ENCODE measurements around the gene FERMT3.

FERMT3 gene

GRCh38 chr11:64220798-64221197 lies 14.3 kb downstream of the FERMT3 start:
- DNase-seq (ENCODE audit: low spot score), result no peak

GRCh38 chr11:64222651-64223000 lies 16.1 kb downstream of the FERMT3 start:
- DNase-seq (ENCODE audit: low spot score), result no peak

GRCh38 chr11:64223001-64223651 lies 16.6 kb downstream of the FERMT3 start:
- DNase-seq (ENCODE audit: low spot score), result no peak

GRCh38 chr11:64224151-64224890 lies 17.8 kb downstream of the FERMT3 start:
- no peak for DNase-seq (ENCODE audit: low spot score)

GRCh38 chr11:64224891-64225607 lies 18.5 kb downstream of the FERMT3 start:
- DNase-seq (ENCODE audit: low spot score), result no peak

- DNase-seq (ENCODE audit: low spot score), result peak; percentile 86
Measured at GRCh38 chr11:64225608-64226506, 19.3 kb downstream of the FERMT3 start, which contains the start of the genes NUDT22 and TRPT1. Gene NUDT22, plus strand, starts transcription at chr11:64226274. Its CDS starts 379 bp downstream, at chr11:64226653. Gene TRPT1, minus strand, starts transcription at chr11:64226186. Its CDS starts 326 bp downstream, at chr11:64225860.

GRCh38 chr11:64226507-64227051 lies 20.1 kb downstream of the FERMT3 start:
- DNase-seq (ENCODE audit: low spot score), result peak; percentile 53

GRCh38 chr11:64227405-64227956 lies 21.0 kb downstream of the FERMT3 start:
- DNase-seq (ENCODE audit: low spot score), result no peak

- DNase-seq (ENCODE audit: low spot score), result no peak
Measured at GRCh38 chr11:64229090-64229743, 22.7 kb downstream of the FERMT3 start.

GRCh38 chr11:64229744-64230170 lies 23.2 kb downstream of the FERMT3 start:
- DNase-seq (ENCODE audit: low spot score), result no peak

- peak; percentile 88 for DNase-seq (ENCODE audit: low spot score)
Measured at GRCh38 chr11:64230171-64230984, 23.9 kb downstream of the FERMT3 start, which contains the start of gene DNAJC4. Gene DNAJC4, plus strand, starts transcription at chr11:64230548. Its CDS starts 307 bp downstream, at chr11:64230855.

GRCh38 chr11:64230985-64231365 lies 24.5 kb downstream of the FERMT3 start:
- DNase-seq (ENCODE audit: low spot score), result no peak

GRCh38 chr11:64231546-64231945 lies 25.0 kb downstream of the FERMT3 start:
- no peak for DNase-seq (ENCODE audit: low spot score)

- DNase-seq (ENCODE audit: low spot score), result no peak
Measured at GRCh38 chr11:64232182-64232966, 25.9 kb downstream of the FERMT3 start.

GRCh38 chr11:64232967-64233315 lies 26.4 kb downstream of the FERMT3 start:
- no peak for DNase-seq (ENCODE audit: low spot score)

- DNase-seq (ENCODE audit: low spot score), result peak; percentile 74
Measured at GRCh38 chr11:64233913-64234586, 27.5 kb downstream of the FERMT3 start, which contains the start of gene VEGFB. Gene VEGFB, plus strand, starts transcription at chr11:64234584. Its CDS starts 250 bp downstream, at chr11:64234834.

GRCh38 chr11:64234647-64235379 lies 28.3 kb downstream of the FERMT3 start:
- peak; percentile 43 for DNase-seq (ENCODE audit: low spot score)

Measured in CD4-positive, alpha-beta T cell treated with Interleukin-2 at 100 ng/mL for 4 hours (primary cell).